GM12864 (cell line): ENCODE results near the gene CCDC50.

Experiments used
- DNase-seq: peaks from one replicate; pipeline ENCODE4 v3.0.0-alpha.2; 2011; ENCODE audit warnings: low read depth
- H3K4me3 ChIP-seq: 2 replicates; pipeline ENCODE4 v1.5.1; 2011; ENCODE audit warnings: mild to moderate bottlenecking, low read depth, low read length, control low read depth
- TF ChIP-seq, protein P1 (sequence below): IDR thresholded peaks from 2 replicates; pipeline ENCODE4 v1.5.1; 2011; ENCODE audit warnings: low read depth, mild to moderate bottlenecking, moderate library complexity, low read length, control low read depth, inconsistent platforms; ENCODE audit errors: missing control alignments

The CCDC50 gene

GRCh38 chr3:191338177-191338488 is 8.9 kb downstream of the CCDC50 start:
- H3K4me3 ChIP-seq: no peak overlapping the region
- DNase-seq: no peak
- TF ChIP-seq, protein P1, sequence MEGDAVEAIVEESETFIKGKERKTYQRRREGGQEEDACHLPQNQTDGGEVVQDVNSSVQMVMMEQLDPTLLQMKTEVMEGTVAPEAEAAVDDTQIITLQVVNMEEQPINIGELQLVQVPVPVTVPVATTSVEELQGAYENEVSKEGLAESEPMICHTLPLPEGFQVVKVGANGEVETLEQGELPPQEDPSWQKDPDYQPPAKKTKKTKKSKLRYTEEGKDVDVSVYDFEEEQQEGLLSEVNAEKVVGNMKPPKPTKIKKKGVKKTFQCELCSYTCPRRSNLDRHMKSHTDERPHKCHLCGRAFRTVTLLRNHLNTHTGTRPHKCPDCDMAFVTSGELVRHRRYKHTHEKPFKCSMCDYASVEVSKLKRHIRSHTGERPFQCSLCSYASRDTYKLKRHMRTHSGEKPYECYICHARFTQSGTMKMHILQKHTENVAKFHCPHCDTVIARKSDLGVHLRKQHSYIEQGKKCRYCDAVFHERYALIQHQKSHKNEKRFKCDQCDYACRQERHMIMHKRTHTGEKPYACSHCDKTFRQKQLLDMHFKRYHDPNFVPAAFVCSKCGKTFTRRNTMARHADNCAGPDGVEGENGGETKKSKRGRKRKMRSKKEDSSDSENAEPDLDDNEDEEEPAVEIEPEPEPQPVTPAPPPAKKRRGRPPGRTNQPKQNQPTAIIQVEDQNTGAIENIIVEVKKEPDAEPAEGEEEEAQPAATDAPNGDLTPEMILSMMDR: no peak

GRCh38 chr3:191339316-191339917 is 10.2 kb downstream of the CCDC50 start:
- H3K4me3 ChIP-seq: no peak overlapping the region
- DNase-seq: no peak
- TF ChIP-seq, protein P1: no peak

- no peak overlapping the region for H3K4me3 ChIP-seq
- DNase-seq: no peak
- TF ChIP-seq, protein P1: no peak
Measured at GRCh38 chr3:191340351-191340750, 11.2 kb downstream of the CCDC50 start.

- no peak for DNase-seq
- no peak overlapping the region for H3K4me3 ChIP-seq
- TF ChIP-seq, protein P1: no peak
Measured at GRCh38 chr3:191340966-191341365, 11.8 kb downstream of the CCDC50 start.

DNA sequence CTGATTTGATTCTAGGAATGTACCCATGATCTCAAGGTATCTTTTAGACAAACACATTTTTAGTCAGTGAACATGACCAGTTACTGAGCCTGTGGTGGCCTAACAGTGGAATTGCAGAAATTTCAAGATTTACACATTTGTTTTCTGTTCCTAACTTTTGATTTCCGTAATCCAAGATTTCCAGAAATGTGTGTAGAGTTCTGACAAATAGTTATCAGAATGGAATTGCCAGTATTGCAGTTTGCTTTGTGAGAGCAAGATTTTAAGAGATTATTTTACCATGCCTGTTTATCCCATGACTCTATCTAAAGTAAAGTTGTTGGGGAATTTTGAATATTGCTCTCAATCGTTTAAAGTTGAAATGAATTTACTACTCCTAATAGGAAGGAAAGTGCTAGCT is 12.8 kb downstream of the CCDC50 start:
- TF ChIP-seq, protein P1: no peak
- no peak for DNase-seq
- no peak overlapping the region for H3K4me3 ChIP-seq

- TF ChIP-seq, protein P1: no peak
- H3K4me3 ChIP-seq: no peak overlapping the region
- DNase-seq: no peak
Measured at GRCh38 chr3:191342411-191342810, 13.2 kb downstream of the CCDC50 start.

DNA sequence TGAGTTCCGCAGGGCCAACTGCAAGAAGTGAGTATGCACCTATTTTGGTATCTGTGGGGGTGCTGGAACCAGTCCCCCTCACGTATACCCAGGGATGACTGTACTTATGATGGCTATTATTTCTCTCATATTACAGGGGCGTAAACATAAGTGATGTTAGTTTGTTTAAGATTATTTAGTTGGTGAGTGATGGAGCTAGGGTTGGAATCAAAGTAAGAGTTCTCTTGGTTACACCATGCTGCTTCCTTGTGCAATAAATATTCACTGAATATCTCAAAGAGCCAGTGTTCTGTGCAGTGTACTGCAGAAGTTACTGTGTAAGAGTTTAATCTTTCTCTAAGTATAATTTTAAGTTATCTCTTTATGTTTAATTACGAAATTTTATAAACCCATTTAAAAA is 13.9 kb downstream of the CCDC50 start:
- DNase-seq: no peak
- H3K4me3 ChIP-seq: no peak overlapping the region
- TF ChIP-seq, protein P1: no peak
